Measurements from ENCODE around the gene TRAK2. TPM values are rescaled to one million over a fixed set of nuclear protein-coding genes. Genes with fewer than 3 reads are reported as not detected.

Gene TRAK2
- total and polyA plus RNA-seq, 9 of the 15 experiments (the other 6 are each of a cell fraction or from before 2014, with no cell fraction given) = 3.4 to 10.4 (median 7.3) TPM

DNA sequence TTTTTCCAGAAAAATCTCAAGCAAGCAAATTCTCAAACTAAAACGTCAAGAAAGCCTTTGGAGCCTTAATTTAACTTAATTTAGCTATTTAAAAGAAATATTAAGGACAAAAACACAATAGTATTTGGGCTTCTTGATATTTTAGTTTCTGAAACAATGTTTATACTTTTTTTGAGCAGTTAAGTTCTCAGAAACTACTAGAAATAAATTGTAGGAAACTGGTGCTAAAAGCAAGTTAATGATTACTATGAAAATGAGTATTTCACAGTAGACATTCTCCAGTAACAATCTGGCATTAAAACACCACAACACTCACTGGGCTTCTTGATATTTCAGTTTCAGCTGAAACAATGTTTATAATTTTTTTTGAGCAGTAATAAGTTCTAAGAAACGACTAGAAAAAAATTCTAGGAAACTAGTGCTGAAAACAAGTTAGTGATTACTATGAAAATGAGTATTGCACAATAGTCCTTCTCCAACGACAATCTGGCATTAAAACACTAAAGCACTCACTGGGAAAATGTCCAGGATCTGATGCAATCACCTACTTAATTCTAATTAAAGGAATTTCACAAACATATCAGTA, 45.1 kb downstream of the TRAK2 start (continued):
- TF ChIP-seq, protein P1, sequence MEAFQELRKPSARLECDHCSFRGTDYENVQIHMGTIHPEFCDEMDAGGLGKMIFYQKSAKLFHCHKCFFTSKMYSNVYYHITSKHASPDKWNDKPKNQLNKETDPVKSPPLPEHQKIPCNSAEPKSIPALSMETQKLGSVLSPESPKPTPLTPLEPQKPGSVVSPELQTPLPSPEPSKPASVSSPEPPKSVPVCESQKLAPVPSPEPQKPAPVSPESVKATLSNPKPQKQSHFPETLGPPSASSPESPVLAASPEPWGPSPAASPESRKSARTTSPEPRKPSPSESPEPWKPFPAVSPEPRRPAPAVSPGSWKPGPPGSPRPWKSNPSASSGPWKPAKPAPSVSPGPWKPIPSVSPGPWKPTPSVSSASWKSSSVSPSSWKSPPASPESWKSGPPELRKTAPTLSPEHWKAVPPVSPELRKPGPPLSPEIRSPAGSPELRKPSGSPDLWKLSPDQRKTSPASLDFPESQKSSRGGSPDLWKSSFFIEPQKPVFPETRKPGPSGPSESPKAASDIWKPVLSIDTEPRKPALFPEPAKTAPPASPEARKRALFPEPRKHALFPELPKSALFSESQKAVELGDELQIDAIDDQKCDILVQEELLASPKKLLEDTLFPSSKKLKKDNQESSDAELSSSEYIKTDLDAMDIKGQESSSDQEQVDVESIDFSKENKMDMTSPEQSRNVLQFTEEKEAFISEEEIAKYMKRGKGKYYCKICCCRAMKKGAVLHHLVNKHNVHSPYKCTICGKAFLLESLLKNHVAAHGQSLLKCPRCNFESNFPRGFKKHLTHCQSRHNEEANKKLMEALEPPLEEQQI (IDR thresholded peaks at IDR 0.05) = peak; percentile 45; the same call in 1 of the 2 replicates
- TF ChIP-seq XRCC4 (IDR thresholded peaks at IDR 0.05; ENCODE audit: extremely low read depth, insufficient read depth, insufficient read length) = no peak
- no peak for TF ChIP-seq DDX20 (tag; IDR thresholded peaks at IDR 0.05; ENCODE audit: low read depth)
- TF ChIP-seq TBL1XR1 (IDR thresholded peaks at IDR 0.05; ENCODE audit: low read length in 2 of 2) = peak in 1 of 2 experiments; percentile 78; a peak in 1 of 4 replicates
- TF ChIP-seq, protein P2, sequence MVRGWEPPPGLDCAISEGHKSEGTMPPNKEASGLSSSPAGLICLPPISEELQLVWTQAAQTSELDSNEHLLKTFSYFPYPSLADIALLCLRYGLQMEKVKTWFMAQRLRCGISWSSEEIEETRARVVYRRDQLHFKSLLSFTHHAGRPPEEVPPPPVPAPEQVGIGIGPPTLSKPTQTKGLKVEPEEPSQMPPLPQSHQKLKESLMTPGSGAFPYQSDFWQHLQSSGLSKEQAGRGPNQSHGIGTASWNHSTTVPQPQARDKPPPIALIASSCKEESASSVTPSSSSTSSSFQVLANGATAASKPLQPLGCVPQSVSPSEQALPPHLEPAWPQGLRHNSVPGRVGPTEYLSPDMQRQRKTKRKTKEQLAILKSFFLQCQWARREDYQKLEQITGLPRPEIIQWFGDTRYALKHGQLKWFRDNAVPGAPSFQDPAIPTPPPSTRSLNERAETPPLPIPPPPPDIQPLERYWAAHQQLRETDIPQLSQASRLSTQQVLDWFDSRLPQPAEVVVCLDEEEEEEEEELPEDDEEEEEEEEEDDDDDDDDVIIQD (CRISPR knock-in tag; IDR thresholded peaks at IDR 0.05) = no peak
- TF ChIP-seq NCOR1 (IDR thresholded peaks at IDR 0.05) = peak; percentile 55
- TF ChIP-seq TCF3 (CRISPR knock-in tag; IDR thresholded peaks at IDR 0.05) = 0 out of 2 replicates have a peak, but pooled peaks have one; percentile 16
- TF ChIP-seq SMARCB1 (IDR thresholded peaks at IDR 0.05; ENCODE audit: insufficient read length, low read depth) = no peak
- TF ChIP-seq, protein P3, sequence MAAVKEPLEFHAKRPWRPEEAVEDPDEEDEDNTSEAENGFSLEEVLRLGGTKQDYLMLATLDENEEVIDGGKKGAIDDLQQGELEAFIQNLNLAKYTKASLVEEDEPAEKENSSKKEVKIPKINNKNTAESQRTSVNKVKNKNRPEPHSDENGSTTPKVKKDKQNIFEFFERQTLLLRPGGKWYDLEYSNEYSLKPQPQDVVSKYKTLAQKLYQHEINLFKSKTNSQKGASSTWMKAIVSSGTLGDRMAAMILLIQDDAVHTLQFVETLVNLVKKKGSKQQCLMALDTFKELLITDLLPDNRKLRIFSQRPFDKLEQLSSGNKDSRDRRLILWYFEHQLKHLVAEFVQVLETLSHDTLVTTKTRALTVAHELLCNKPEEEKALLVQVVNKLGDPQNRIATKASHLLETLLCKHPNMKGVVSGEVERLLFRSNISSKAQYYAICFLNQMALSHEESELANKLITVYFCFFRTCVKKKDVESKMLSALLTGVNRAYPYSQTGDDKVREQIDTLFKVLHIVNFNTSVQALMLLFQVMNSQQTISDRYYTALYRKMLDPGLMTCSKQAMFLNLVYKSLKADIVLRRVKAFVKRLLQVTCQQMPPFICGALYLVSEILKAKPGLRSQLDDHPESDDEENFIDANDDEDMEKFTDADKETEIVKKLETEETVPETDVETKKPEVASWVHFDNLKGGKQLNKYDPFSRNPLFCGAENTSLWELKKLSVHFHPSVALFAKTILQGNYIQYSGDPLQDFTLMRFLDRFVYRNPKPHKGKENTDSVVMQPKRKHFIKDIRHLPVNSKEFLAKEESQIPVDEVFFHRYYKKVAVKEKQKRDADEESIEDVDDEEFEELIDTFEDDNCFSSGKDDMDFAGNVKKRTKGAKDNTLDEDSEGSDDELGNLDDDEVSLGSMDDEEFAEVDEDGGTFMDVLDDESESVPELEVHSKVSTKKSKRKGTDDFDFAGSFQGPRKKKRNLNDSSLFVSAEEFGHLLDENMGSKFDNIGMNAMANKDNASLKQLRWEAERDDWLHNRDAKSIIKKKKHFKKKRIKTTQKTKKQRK (IDR thresholded peaks at IDR 0.05; ENCODE audit: borderline replicate concordance, low read depth, low read length) = no peak
- TF ChIP-seq STAT5A (IDR thresholded peaks at IDR 0.05; ENCODE audit: borderline replicate concordance, low read length) = peak; percentile 79
- TF ChIP-seq, protein P4, sequence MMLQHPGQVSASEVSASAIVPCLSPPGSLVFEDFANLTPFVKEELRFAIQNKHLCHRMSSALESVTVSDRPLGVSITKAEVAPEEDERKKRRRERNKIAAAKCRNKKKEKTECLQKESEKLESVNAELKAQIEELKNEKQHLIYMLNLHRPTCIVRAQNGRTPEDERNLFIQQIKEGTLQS (IDR thresholded peaks at IDR 0.05) = peak; percentile 88
- TF ChIP-seq, protein P4 (CRISPR knock-in tag; conservative IDR thresholded peaks at IDR 0.05) = no peak
- TF ChIP-seq ZKSCAN8 (CRISPR knock-in tag; IDR thresholded peaks at IDR 0.05) = no peak
- TF ChIP-seq BRD9 (IDR thresholded peaks at IDR 0.05; ENCODE audit: low read depth, partially characterized antibody) = peak; percentile 31
- no peak for TF ChIP-seq GATAD2B (IDR thresholded peaks at IDR 0.05; ENCODE audit: borderline replicate concordance)
- TF ChIP-seq CEBPB (tag; IDR thresholded peaks at IDR 0.05) = peak; percentile 100
- TF ChIP-seq ZNF24 (IDR thresholded peaks at IDR 0.05) = no peak
- TF ChIP-seq NFIC (IDR thresholded peaks at IDR 0.05) = peak; percentile 61; the same call in 1 of the 2 replicates
- TF ChIP-seq SMAD2 (IDR thresholded peaks at IDR 0.05; ENCODE audit: low read depth, low read length) = no peak
- 0 out of 2 replicates have a peak, but pooled peaks have one; percentile 13 for TF ChIP-seq LEF1 (IDR thresholded peaks at IDR 0.05)

All from K562 (cell line).